Astrocyte (in vitro differentiated cells and primary cell): ENCODE results near the gene NTN3.

Experiments
- CTCF ChIP-seq: IDR thresholded peaks from 2 replicates; pipeline ENCODE4 v1.5.1; 2011; ENCODE audit warnings: low read depth, mild to moderate bottlenecking, inconsistent platforms, low read length, moderate library complexity; ENCODE audit not compliant: insufficient read depth
- EZH2 ChIP-seq: IDR thresholded peaks from 2 replicates; pipeline ENCODE4 v1.6.1; 2012; ENCODE audit warnings: mild to moderate bottlenecking, low read length, inconsistent platforms; ENCODE audit not compliant: insufficient read depth

- no peak for TF ChIP-seq CTCF
- no peak for TF ChIP-seq EZH2
Measured at GRCh38 chr16:2460391-2460713, 10.7 kb upstream of the NTN3 start.
